IMR-90 (cell line): Measurements from ENCODE around the gene FAU. TPM values are rescaled to one million over a fixed set of nuclear protein-coding genes. Genes with fewer than 3 reads are reported as not detected.

Experiments
- ATAC-seq: fragments of 200-7000 bp; cut with Tn5 transposase; 2 replicates; pipeline ENCODE4 v1.9.1; 2020; ENCODE audit warnings: low read depth, mild to moderate bottlenecking, moderate library complexity
- BruUV-seq: library from RNA; stranded (reverse); fragments of 400-500 nt; replicated peaks from 2 replicates; lab custom pipeline; 2021; lab: Mats Ljungman, UMichigan
- CTCF ChIA-PET: fragments of 300-600 bp; formaldehyde crosslinking; extraction: SDS; loops from one replicate; lab custom pipeline; 2021; ENCODE audit warnings: antibody characterized with exemption; lab: Yijun Ruan, JAX
- POLR2A ChIA-PET: fragments of 300-600 bp; sonication (Branson Sonifier 250); formaldehyde crosslinking; loops from one replicate; lab custom pipeline; 2022; ENCODE audit warnings: antibody characterized with exemption; ENCODE audit not compliant: unreplicated experiment; lab: Charles Lee
- DNase-seq: peaks from one replicate; pipeline ENCODE4 v3.0.0; 2013
- H2AFZ ChIP-seq: replicated peaks from 2 replicates; pipeline ENCODE3; 2013; ENCODE audit warnings: low read length, mild to moderate bottlenecking; ENCODE audit not compliant: poor library complexity
- H2AK5ac ChIP-seq: 2 replicates; pipeline ENCODE4 v1.6.1; 2013; ENCODE audit warnings: low read depth, low read length, inconsistent platforms
- H2AK9ac ChIP-seq: replicated peaks from 2 replicates; pipeline ENCODE3; 2013; ENCODE audit warnings: mild to moderate bottlenecking, low read depth, low read length, moderate library complexity; ENCODE audit not compliant: poor library complexity
- H2BK120ac ChIP-seq: 2 replicates; pipeline ENCODE4 v1.6.1; 2013; ENCODE audit warnings: low read depth, low read length, inconsistent platforms
- H2BK15ac ChIP-seq: 3 replicates; pipeline ENCODE4 v1.6.1; 2013; ENCODE audit warnings: low read depth, low read length, inconsistent platforms
- H2BK20ac ChIP-seq: 2 replicates; pipeline ENCODE4 v1.6.1; 2013; ENCODE audit warnings: low read depth, mild to moderate bottlenecking, inconsistent platforms, low read length, moderate library complexity
- H2BK5ac ChIP-seq: 2 replicates; pipeline ENCODE4 v1.6.1; 2013; ENCODE audit warnings: mild to moderate bottlenecking, low read depth, low read length, inconsistent platforms; ENCODE audit not compliant: poor library complexity, severe bottlenecking
- H3K14ac ChIP-seq: replicated peaks from 2 replicates; pipeline ENCODE4 v1.6.1; 2013; ENCODE audit warnings: low read depth, low read length, inconsistent platforms
- H3K18ac ChIP-seq: 2 replicates; pipeline ENCODE4 v1.6.1; 2013; ENCODE audit warnings: low read depth, low read length, control low read depth
- H3K23ac ChIP-seq: 2 replicates; pipeline ENCODE4 v1.6.1; 2013; ENCODE audit warnings: low read depth, low read length, inconsistent platforms
- H3K27ac ChIP-seq: 2 replicates; pipeline ENCODE4 v1.5.1; 2013; ENCODE audit warnings: mild to moderate bottlenecking, control low read depth, low read length; ENCODE audit not compliant: insufficient read depth
- H3K27me3 ChIP-seq: 2 replicates; pipeline ENCODE4 v1.6.1; 2013; ENCODE audit warnings: low read length; ENCODE audit not compliant: control insufficient read depth, insufficient read depth
- H3K36me3 ChIP-seq: 2 replicates; pipeline ENCODE4 v1.6.1; 2013; ENCODE audit warnings: low read length, mixed read lengths; ENCODE audit not compliant: control insufficient read depth, insufficient read depth
- H3K4ac ChIP-seq: 2 replicates; pipeline ENCODE4 v1.6.1; 2013; ENCODE audit warnings: low read depth, low read length, inconsistent platforms
- H3K4me1 ChIP-seq: 2 replicates; pipeline ENCODE4 v1.6.1; 2013; ENCODE audit warnings: low read length, mixed read lengths; ENCODE audit not compliant: control insufficient read depth, insufficient read depth
- H3K4me2 ChIP-seq: 2 replicates; pipeline ENCODE4 v1.6.1; 2013; ENCODE audit warnings: low read depth, mild to moderate bottlenecking, control low read depth, low read length, moderate library complexity
- H3K4me3 ChIP-seq: 2 replicates; pipeline ENCODE4 v1.5.1; 2013; ENCODE audit warnings: low read depth, mild to moderate bottlenecking, control low read depth, low read length, moderate library complexity; ENCODE audit not compliant: insufficient read depth
- H3K56ac ChIP-seq: 2 replicates; pipeline ENCODE4 v1.6.1; 2013; ENCODE audit warnings: low read length, inconsistent platforms; ENCODE audit not compliant: insufficient read depth; ENCODE audit errors: extremely low read depth
- H3K79me1 ChIP-seq, 2 experiments: 2 replicates each; pipeline ENCODE4 v1.6.1; 2013; ENCODE audit warnings: low read length in 2 of 2, inconsistent platforms in 1 of 2, low read depth in 1 of 2
- H3K9ac ChIP-seq: 2 replicates; pipeline ENCODE4 v1.6.1; 2013; ENCODE audit warnings: low read depth, low read length, control low read depth
- H3K9me1 ChIP-seq: 2 replicates; pipeline ENCODE4 v1.6.1; 2013; ENCODE audit warnings: low read length, inconsistent platforms; ENCODE audit not compliant: insufficient read depth
- H3K9me3 ChIP-seq: 2 replicates; pipeline ENCODE4 v1.6.1; 2013; ENCODE audit warnings: low read length; ENCODE audit not compliant: control insufficient read depth, insufficient read depth
- H4K20me1 ChIP-seq: 2 replicates; pipeline ENCODE4 v1.6.1; 2013; ENCODE audit warnings: low read length, inconsistent platforms; ENCODE audit not compliant: insufficient read depth
- H4K5ac ChIP-seq: 2 replicates; pipeline ENCODE4 v1.6.1; 2013; ENCODE audit warnings: mild to moderate bottlenecking, low read depth, low read length, control low read depth
- H4K8ac ChIP-seq, 2 experiments: 2 replicates each; pipeline ENCODE4 v1.6.1; 2013; ENCODE audit warnings: low read depth in 2 of 2, low read length in 2 of 2, control low read depth in 1 of 2, inconsistent platforms in 1 of 2
- H4K91ac ChIP-seq: 2 replicates; pipeline ENCODE4 v1.6.1; 2013; ENCODE audit warnings: low read depth, low read length, inconsistent platforms; ENCODE audit not compliant: insufficient read depth
- CEBPB ChIP-seq: IDR thresholded peaks from 2 replicates; pipeline ENCODE4 v1.6.1; 2012; ENCODE audit warnings: low read depth, low read length, improper control_type of control experiment
- CHD1 ChIP-seq: IDR thresholded peaks from 2 replicates; pipeline ENCODE4 v1.6.1; 2012; ENCODE audit warnings: low read depth, low read length, improper control_type of control experiment
- FOS ChIP-seq: fragments of 150-350 bp; IDR thresholded peaks from 2 replicates; pipeline ENCODE4 v1.6.1; 2016; ENCODE audit warnings: low read depth, low read length
- NFE2L2 ChIP-seq: fragments of 150-350 bp; IDR thresholded peaks from 2 replicates; pipeline ENCODE4 v1.6.1; 2016; ENCODE audit warnings: low read depth, mild to moderate bottlenecking, low read length
- POLR2A ChIP-seq: IDR thresholded peaks from 2 replicates; pipeline ENCODE4 v1.6.1; 2012; ENCODE audit warnings: mild to moderate bottlenecking, low read depth, low read length
- RAD21 ChIP-seq: IDR thresholded peaks from 2 replicates; pipeline ENCODE4 v1.6.1; 2012; ENCODE audit warnings: low read length, improper control_type of control experiment
- RCOR1 ChIP-seq: IDR thresholded peaks from 2 replicates; pipeline ENCODE4 v1.6.1; 2012; ENCODE audit warnings: mild to moderate bottlenecking, low read length, improper control_type of control experiment; ENCODE audit not compliant: insufficient replicate concordance
- RFX5 ChIP-seq: IDR thresholded peaks from 2 replicates; pipeline ENCODE4 v1.8.0; 2012; ENCODE audit warnings: low read depth, mild to moderate bottlenecking, low read length, moderate library complexity
- SMC3 ChIP-seq: fragments of 150-350 bp; IDR thresholded peaks from 2 replicates; pipeline ENCODE4 v1.6.1; 2016; ENCODE audit warnings: low read depth, mild to moderate bottlenecking, antibody characterized with exemption, low read length, moderate library complexity
- WGBS, 2 experiments: methylation state at CpG; one replicate each; pipeline versions ENCODE4 v1.1.5 to v1.1.7; 2013; ENCODE audit warnings: missing lambda C conversion rate in 2 of 2; ENCODE audit not compliant: insufficient read length in 1 of 2; ENCODE audit errors: extremely low coverage in 2 of 2; 5-methylcytosine and 5-hydroxymethylcytosine counted together
- dilution Hi-C: fragments of 300-500 bp; cut with HindIII; formaldehyde crosslinking; loops from one replicate; pipeline ENCODE4 v1.14.3; 2018; ENCODE audit warnings: low sequenced_read_pairs; ENCODE audit not compliant: unreplicated experiment
- in situ Hi-C: fragments of 300-500 bp; cut with MboI; formaldehyde crosslinking; loops from 3 replicates; pipeline ENCODE4 v1.14.3; 2019; ENCODE audit warnings: low sequenced_read_pairs, inconsistent platforms, mixed read lengths
- intact Hi-C: fragments of 100-400 bp; cut with micrococcal nuclease; formaldehyde crosslinking; loops from 2 replicates; pipeline ENCODE4 v1.10.0; 2022
- polyA plus RNA-seq, 3 experiments: library from polyadenylated mRNA; depleted of rRNA; stranded (reverse); fragments of >200 nt; gene quantifications; 2 replicates each; pipeline ENCODE4 v1.2.3, GENCODE V29; 2012; ENCODE audit warnings: low replicate concordance in 1 of 3
- total RNA-seq: library from RNA; depleted of rRNA; stranded (reverse); fragments of >200 nt; gene quantifications from 2 replicates; pipeline ENCODE4 v1.2.3, GENCODE V29; 2012
- TF ChIP-seq, protein P1 (sequence below): fragments of 150-350 bp; IDR thresholded peaks from 2 replicates; pipeline ENCODE4 v1.6.1; 2016; ENCODE audit warnings: low read depth, mild to moderate bottlenecking, low read length, moderate library complexity, borderline replicate concordance

The FAU gene
- total and polyA plus RNA-seq, 2 of the 4 experiments (the other 2 are of a cell fraction) = 189 to 652 TPM

DNA sequence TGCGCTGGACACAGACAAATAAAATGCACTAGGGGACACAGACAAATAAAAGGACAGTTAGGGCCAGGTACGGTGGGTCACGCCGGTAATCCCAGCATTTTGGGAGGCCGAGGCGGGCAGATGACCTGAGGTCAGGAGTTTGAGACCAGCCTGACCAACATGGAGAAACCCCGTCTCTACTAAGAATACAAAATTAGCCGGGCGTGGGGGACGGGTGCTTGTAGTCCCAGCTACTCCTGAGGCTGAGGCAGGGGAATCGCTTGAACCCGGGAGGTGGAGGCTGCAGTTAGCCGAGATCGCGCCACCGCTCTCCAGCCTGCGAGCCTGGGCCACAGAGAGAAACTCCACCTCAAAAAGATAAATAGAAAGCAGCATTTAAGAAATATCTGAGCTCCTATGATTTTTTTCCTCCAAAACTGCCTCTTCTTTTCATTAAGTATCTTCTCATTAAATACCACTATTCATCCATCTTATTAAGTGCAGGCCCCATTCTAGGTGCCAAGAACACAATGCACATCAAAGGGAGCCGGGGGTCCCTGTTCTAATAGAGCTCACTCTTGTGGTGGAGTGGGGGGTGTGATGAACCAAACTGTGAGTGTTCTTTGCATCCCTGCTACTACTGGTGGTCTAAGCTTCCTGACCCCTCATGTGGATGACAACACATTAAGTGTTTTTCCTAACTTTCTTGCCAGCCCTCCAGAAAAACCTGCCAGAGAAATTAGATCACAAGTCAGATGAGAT lies 3.7 kb downstream of the FAU start:
- Histone ChIP-seq H2BK120ac (no peak overlapping the region), H3K79me1 (peaks cover 24 to 60% of the 10 kb centered on the region in 2 experiments), H2AFZ (peak overlapping the region; percentile 63), H3K36me3 (peaks cover 19% of the 10 kb centered on the region), H3K4ac (no peak overlapping the region), H3K27ac (no peak overlapping the region), H3K18ac (no peak overlapping the region), H2BK20ac (no peak overlapping the region), H3K14ac (no peak overlapping the region), H2AK5ac (no peak overlapping the region), H2BK15ac (no peak overlapping the region), H2AK9ac (peak overlapping the region; percentile 12), H4K5ac (no peak overlapping the region), H3K56ac (no peak overlapping the region), H3K27me3 (no peaks in the 10 kb centered on the region), H4K20me1 (no peaks in the 10 kb centered on the region), H3K9ac (no peak overlapping the region), H2BK5ac (no peak overlapping the region), H4K8ac (0 out of 4 replicates have a peak overlapping the region, but pooled peaks of 1 of the 2 experiments have one; percentile 29), H3K4me3 (no peak overlapping the region), H3K23ac (no peak overlapping the region), H3K4me2 (no peak overlapping the region), H4K91ac (no peak overlapping the region), H3K9me1 (0 out of 2 replicates have a peak, but pooled peaks cover 2% of the 10 kb centered on the region), H3K9me3 (no peaks in the 10 kb centered on the region), H3K4me1 (peaks cover 8% of the 10 kb centered on the region)
- dilution Hi-C loops = no loop called here
- intact Hi-C loops = no loop called here
- WGBS, 2 experiments = 73% methylated on average over 3 of the region's 18 CpGs; no CpG with 5 or more reads in 1 of the 2 experiments
- no peak for TF ChIP-seq FOS
- TF ChIP-seq RFX5 = no peak
- no peak for TF ChIP-seq SMC3
- TF ChIP-seq, protein P1, sequence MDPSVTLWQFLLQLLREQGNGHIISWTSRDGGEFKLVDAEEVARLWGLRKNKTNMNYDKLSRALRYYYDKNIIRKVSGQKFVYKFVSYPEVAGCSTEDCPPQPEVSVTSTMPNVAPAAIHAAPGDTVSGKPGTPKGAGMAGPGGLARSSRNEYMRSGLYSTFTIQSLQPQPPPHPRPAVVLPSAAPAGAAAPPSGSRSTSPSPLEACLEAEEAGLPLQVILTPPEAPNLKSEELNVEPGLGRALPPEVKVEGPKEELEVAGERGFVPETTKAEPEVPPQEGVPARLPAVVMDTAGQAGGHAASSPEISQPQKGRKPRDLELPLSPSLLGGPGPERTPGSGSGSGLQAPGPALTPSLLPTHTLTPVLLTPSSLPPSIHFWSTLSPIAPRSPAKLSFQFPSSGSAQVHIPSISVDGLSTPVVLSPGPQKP = no peak
- TF ChIP-seq POLR2A = no peak
- TF ChIP-seq RCOR1 = no peak
- no peak for TF ChIP-seq NFE2L2
- no peak for TF ChIP-seq RAD21
- no peak for TF ChIP-seq CEBPB
- no peak for TF ChIP-seq CHD1
- ATAC-seq (no peak), DNase-seq (no peak)
- BruUV-seq = no TSS peak
- ChIA-PET POLR2A (interaction anchor here (1.6 kb wide), 1 partner anchor 63 kb away, joined by 5 read pairs; the partner anchor contains the start of gene CAPN1), CTCF (no interaction called here)
- in situ Hi-C loops = no loop called here
